Progenitor cell of endocrine pancreas (in vitro differentiated cells): ENCODE measurements around the gene PHF5A. TPM values are rescaled to one million over a fixed set of nuclear protein-coding genes. Genes with fewer than 3 reads are reported as not detected.

Experiments
- DNase-seq: peaks from one replicate; pipeline ENCODE4 v3.0.0; 2021; ENCODE audit warnings: low spot score; ENCODE audit not compliant: unreplicated experiment
- H3K27ac Mint-ChIP-seq: 2 replicates; pipeline ENCODE4 v1.8.0; 2021; ENCODE audit warnings: mild to moderate bottlenecking, moderate library complexity, mixed read lengths
- H3K27me3 Mint-ChIP-seq: 2 replicates; pipeline ENCODE4 v1.8.0; 2021; ENCODE audit warnings: mixed read lengths
- H3K36me3 Mint-ChIP-seq: 2 replicates; pipeline ENCODE4 v1.8.0; 2022; ENCODE audit warnings: mixed read lengths; ENCODE audit not compliant: insufficient read depth
- H3K4me1 Mint-ChIP-seq: 2 replicates; pipeline ENCODE4 v1.8.0; 2021; ENCODE audit warnings: low read depth, mixed read lengths
- H3K4me3 Mint-ChIP-seq: 2 replicates; pipeline ENCODE4 v1.8.0; 2021; ENCODE audit warnings: low read depth, mild to moderate bottlenecking, moderate library complexity, mixed read lengths
- H3K9me3 Mint-ChIP-seq: 2 replicates; pipeline ENCODE4 v1.8.0; 2021; ENCODE audit warnings: low read depth, mixed read lengths
- total RNA-seq: library from RNA; stranded (reverse); gene quantifications from 2 replicates; pipeline ENCODE4 v1.2.1, GENCODE V29; 2021
- TF ChIP-seq, protein P1 (sequence below): fragments of 200-600 bp; sonication (generic); IDR thresholded peaks from one replicate; pipeline ENCODE4 v1.5.0; 2021; ENCODE audit warnings: antibody characterized with exemption, mild to moderate bottlenecking; ENCODE audit not compliant: unreplicated experiment

The PHF5A gene
- total RNA-seq, 1 donor from 2014 or later = 52.9 TPM

DNA sequence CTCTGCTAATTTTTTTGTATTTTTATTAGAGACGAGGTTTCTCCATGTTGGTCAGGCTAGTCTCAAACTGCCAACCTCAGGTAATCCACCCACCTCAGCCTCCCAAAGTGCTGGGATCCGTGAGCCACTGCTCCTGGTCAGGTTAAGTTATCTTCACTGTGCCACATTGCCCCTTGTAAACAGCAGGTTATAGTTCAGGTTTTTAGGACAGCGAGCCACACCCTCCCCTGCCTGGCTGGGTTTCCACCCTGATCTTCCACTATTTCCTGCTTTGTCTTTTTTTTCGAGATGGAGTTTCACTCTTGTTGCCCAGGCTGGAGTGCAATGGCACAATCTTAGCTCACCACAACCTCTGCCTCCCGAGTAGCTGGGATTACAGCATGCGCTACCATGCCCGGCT is 16.5 kb upstream of the PHF5A start:
- Mint-ChIP-seq H3K4me1 (peaks cover 5% of the 10 kb centered on the region), H3K9me3 (no peaks in the 10 kb centered on the region), H3K4me3 (no peak overlapping the region), H3K36me3 (no peaks in the 10 kb centered on the region), H3K27ac (no peak overlapping the region), H3K27me3 (no peaks in the 10 kb centered on the region)
- DNase-seq = no peak
- TF ChIP-seq, protein P1, sequence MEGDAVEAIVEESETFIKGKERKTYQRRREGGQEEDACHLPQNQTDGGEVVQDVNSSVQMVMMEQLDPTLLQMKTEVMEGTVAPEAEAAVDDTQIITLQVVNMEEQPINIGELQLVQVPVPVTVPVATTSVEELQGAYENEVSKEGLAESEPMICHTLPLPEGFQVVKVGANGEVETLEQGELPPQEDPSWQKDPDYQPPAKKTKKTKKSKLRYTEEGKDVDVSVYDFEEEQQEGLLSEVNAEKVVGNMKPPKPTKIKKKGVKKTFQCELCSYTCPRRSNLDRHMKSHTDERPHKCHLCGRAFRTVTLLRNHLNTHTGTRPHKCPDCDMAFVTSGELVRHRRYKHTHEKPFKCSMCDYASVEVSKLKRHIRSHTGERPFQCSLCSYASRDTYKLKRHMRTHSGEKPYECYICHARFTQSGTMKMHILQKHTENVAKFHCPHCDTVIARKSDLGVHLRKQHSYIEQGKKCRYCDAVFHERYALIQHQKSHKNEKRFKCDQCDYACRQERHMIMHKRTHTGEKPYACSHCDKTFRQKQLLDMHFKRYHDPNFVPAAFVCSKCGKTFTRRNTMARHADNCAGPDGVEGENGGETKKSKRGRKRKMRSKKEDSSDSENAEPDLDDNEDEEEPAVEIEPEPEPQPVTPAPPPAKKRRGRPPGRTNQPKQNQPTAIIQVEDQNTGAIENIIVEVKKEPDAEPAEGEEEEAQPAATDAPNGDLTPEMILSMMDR = no peak

DNA sequence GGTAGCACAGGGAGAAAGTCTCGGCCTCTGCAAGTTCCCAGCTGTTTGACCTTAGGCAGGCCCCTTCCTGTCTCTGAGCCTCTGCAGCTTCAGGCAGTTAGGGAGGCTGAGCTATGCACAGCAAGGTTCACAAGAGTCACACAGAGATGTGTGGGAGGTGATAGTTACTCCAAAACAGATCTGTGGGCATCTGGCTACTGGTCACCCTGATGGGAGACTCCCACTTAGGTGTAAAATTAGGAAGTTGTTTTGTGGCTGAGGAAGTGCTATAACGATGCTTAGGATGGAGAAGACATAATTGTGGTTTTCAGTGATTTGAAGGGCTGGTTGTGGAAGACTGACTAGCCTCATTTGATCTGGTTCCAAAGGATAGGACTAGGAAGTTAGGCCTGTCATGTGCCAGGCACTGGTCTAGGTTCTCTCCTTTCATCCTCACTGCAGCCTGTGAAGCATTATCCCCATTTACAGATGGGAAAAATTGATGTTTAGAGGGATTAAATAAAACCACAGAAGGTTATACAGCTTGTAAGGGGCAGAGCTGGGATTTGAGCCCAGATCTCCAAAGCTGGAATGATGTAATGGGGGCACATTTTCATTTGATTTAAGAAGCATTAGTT is 13.9 kb upstream of the PHF5A start:
- Mint-ChIP-seq H3K4me1 (peaks cover 3% of the 10 kb centered on the region), H3K27ac (peak overlapping the region; percentile 72), H3K4me3 (no peak overlapping the region), H3K36me3 (no peaks in the 10 kb centered on the region), H3K27me3 (no peaks in the 10 kb centered on the region), H3K9me3 (no peaks in the 10 kb centered on the region)
- DNase-seq = no peak
- TF ChIP-seq, protein P1 = no peak

DNA sequence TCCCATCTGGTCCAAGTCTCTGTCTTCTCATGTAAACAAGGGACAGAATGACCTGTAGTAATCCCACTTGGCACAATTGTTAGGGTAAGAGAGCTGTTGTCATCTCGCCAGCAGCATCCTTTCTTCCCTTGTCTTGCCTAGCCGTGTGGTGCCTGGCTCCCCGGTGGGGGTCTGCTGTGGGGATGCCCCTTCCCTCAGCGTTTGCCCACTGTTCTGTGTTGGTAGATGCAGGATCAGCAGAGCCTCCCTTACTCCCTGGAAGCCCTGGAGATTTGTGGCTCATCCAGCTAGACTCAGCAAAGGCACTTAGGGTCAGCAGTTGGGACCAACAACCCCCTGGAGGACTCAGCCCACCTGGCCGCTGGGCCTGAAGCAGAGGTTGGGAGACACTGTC is 13.4 kb upstream of the PHF5A start:
- Mint-ChIP-seq H3K4me3 (no peak overlapping the region), H3K9me3 (no peaks in the 10 kb centered on the region), H3K27ac (no peak overlapping the region), H3K36me3 (no peaks in the 10 kb centered on the region), H3K27me3 (no peaks in the 10 kb centered on the region), H3K4me1 (no peaks in the 10 kb centered on the region)
- TF ChIP-seq, protein P1 = no peak
- DNase-seq = no peak

DNA sequence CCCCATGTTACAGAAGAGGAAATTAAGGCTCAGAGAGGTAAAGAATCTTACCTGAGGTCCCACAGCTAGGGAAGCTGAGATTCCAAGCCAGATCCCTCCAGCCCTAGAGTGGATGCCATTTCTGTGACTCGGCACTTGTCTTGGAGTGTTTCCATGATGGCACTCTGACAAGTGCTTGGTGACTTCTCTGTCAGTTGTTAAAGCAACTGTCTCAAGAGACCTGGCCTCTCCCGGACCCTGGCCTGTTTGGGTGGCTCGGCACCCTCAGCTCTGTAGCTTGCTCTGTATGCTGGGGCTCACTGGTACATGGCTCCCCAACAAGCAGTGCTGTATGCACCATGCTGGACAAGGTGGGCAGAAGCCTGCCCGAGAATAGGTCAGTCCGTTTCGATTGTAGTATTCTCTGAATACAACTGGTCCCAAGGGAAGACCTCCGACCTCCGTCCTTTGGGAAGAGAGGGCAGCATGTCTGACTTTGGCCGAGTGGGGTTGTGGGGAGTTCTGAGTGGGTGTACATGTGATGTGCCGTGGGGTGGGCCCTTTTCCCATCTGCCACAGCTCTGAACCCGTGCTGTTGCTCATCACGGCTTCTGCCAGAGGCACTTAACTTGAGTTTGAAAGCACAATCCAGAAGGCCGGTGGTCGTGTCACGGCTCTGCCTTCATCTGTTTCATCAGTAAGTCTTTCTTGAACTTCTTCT is 12.8 kb upstream of the PHF5A start:
- Mint-ChIP-seq H3K4me3 (no peak overlapping the region), H3K27ac (no peak overlapping the region), H3K27me3 (no peaks in the 10 kb centered on the region), H3K4me1 (no peaks in the 10 kb centered on the region), H3K36me3 (no peaks in the 10 kb centered on the region), H3K9me3 (no peaks in the 10 kb centered on the region)
- DNase-seq = no peak
- TF ChIP-seq, protein P1 = no peak

DNA sequence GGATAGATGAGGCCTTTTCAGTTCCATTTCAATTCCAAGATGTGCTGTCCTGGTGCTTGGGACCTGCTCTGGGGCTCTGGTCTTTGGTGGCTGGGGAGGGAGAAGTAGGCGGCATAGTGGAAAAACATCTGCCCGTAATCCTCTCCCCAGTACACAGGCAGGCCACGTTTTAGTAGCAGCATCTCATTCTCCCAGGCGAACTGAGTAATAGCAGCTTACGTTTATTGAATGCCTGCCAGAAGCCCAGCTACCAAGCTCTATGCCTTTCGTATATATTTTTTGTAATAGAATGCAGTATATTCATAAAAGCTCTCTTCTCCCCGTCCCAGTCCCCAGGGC is 11.9 kb upstream of the PHF5A start:
- Mint-ChIP-seq H3K27ac (no peak overlapping the region), H3K9me3 (no peaks in the 10 kb centered on the region), H3K4me3 (no peak overlapping the region), H3K27me3 (no peaks in the 10 kb centered on the region), H3K4me1 (no peaks in the 10 kb centered on the region), H3K36me3 (no peaks in the 10 kb centered on the region)
- DNase-seq = no peak
- TF ChIP-seq, protein P1 = no peak
